Trophoblast cell (in vitro differentiated cells and primary cell): Measurements from ENCODE around the gene NNMT.

Source experiments
- DNase-seq, 2 donors: peaks; one replicate each; pipeline ENCODE4 v3.0.0-alpha.2; 2016
- H2AFZ ChIP-seq: 2 replicates; pipeline ENCODE4 v1.6.1; 2013; ENCODE audit warnings: low read length, moderate library complexity, mild to moderate bottlenecking; ENCODE audit not compliant: insufficient read depth, poor library complexity
- H2AK5ac ChIP-seq: 2 replicates; pipeline ENCODE4 v1.6.1; 2013; ENCODE audit warnings: mild to moderate bottlenecking, low read length
- H2BK120ac ChIP-seq: 2 replicates; pipeline ENCODE4 v1.6.1; 2013; ENCODE audit warnings: low read length, mild to moderate bottlenecking, moderate library complexity; ENCODE audit not compliant: insufficient read depth, poor library complexity
- H2BK12ac ChIP-seq: 2 replicates; pipeline ENCODE4 v1.6.1; 2013; ENCODE audit warnings: mild to moderate bottlenecking, low read length, moderate library complexity
- H2BK5ac ChIP-seq: 2 replicates; pipeline ENCODE4 v1.6.1; 2013; ENCODE audit warnings: low read length, low read depth, moderate library complexity, mild to moderate bottlenecking; ENCODE audit not compliant: poor library complexity
- H3K14ac ChIP-seq: 2 replicates; pipeline ENCODE4 v1.6.1; 2013; ENCODE audit warnings: mild to moderate bottlenecking, low read length
- H3K18ac ChIP-seq: 2 replicates; pipeline ENCODE4 v1.6.1; 2013; ENCODE audit warnings: mild to moderate bottlenecking, low read length
- H3K23ac ChIP-seq: 2 replicates; pipeline ENCODE4 v1.6.1; 2013; ENCODE audit warnings: low read length
- H3K27ac ChIP-seq: 2 replicates; pipeline ENCODE4 v1.5.1; 2013; ENCODE audit warnings: low read depth, mild to moderate bottlenecking, inconsistent platforms, low read length, moderate library complexity
- H3K27me3 ChIP-seq: 2 replicates; pipeline ENCODE4 v1.6.1; 2013; ENCODE audit warnings: inconsistent platforms, mild to moderate bottlenecking, low read length, moderate library complexity; ENCODE audit not compliant: insufficient read depth
- H3K36me3 ChIP-seq, 2 experiments: 1 replicate in 1 of 2; 2 replicates in 1 of 2; pipeline ENCODE4 v1.6.1; 2013; ENCODE audit warnings: low read length in 2 of 2, mild to moderate bottlenecking in 2 of 2, moderate library complexity in 1 of 2; ENCODE audit not compliant: insufficient read depth in 2 of 2, control insufficient read depth in 1 of 2
- H3K4ac ChIP-seq: 2 replicates; pipeline ENCODE4 v1.6.1; 2013; ENCODE audit warnings: low read depth, mild to moderate bottlenecking, low read length, moderate library complexity
- H3K4me1 ChIP-seq, 2 experiments: 1 replicate in 1 of 2; 2 replicates in 1 of 2; pipeline ENCODE4 v1.6.1; 2013; ENCODE audit warnings: low read length in 2 of 2, mild to moderate bottlenecking in 2 of 2, moderate library complexity in 1 of 2; ENCODE audit not compliant: insufficient read depth in 2 of 2, control insufficient read depth in 1 of 2
- H3K4me2 ChIP-seq: 2 replicates; pipeline ENCODE4 v1.6.1; 2013; ENCODE audit warnings: inconsistent platforms, mild to moderate bottlenecking, low read length, moderate library complexity
- H3K4me3 ChIP-seq: 2 replicates; pipeline ENCODE4 v1.5.1; 2013; ENCODE audit warnings: mild to moderate bottlenecking, low read depth, low read length, inconsistent platforms
- H3K79me1 ChIP-seq: one replicate; pipeline ENCODE4 v1.6.1; 2013; ENCODE audit warnings: low read length
- H3K79me2 ChIP-seq: 2 replicates; pipeline ENCODE4 v1.6.1; 2013; ENCODE audit warnings: low read length, mild to moderate bottlenecking; ENCODE audit not compliant: control insufficient read depth, insufficient read depth, poor library complexity
- H3K9ac ChIP-seq: 2 replicates; pipeline ENCODE4 v1.6.1; 2013; ENCODE audit warnings: mild to moderate bottlenecking, low read length
- H3K9me3 ChIP-seq: 2 replicates; pipeline ENCODE4 v1.6.1; 2013; ENCODE audit warnings: low read depth, mild to moderate bottlenecking, control low read depth, inconsistent platforms, low read length; ENCODE audit not compliant: insufficient read depth
- H4K12ac ChIP-seq: 2 replicates; pipeline ENCODE4 v1.6.1; 2013; ENCODE audit warnings: low read depth, mild to moderate bottlenecking, low read length, moderate library complexity
- H4K8ac ChIP-seq: 2 replicates; pipeline ENCODE4 v1.6.1; 2013; ENCODE audit warnings: low read depth, mild to moderate bottlenecking, low read length, moderate library complexity
- H4K91ac ChIP-seq: one replicate; pipeline ENCODE4 v1.6.1; 2013; ENCODE audit warnings: low read depth, mild to moderate bottlenecking, low read length, moderate library complexity
- WGBS: extraction: QIAGEN DNeasy Blood & Tissue Kit; methylation state at CpG from one replicate; pipeline ENCODE4 v1.1.7; 2013; ENCODE audit warnings: missing lambda C conversion rate; ENCODE audit not compliant: insufficient read length, insufficient coverage; ENCODE audit errors: extremely low coverage; 5-methylcytosine and 5-hydroxymethylcytosine counted together

The NNMT gene

DNA sequence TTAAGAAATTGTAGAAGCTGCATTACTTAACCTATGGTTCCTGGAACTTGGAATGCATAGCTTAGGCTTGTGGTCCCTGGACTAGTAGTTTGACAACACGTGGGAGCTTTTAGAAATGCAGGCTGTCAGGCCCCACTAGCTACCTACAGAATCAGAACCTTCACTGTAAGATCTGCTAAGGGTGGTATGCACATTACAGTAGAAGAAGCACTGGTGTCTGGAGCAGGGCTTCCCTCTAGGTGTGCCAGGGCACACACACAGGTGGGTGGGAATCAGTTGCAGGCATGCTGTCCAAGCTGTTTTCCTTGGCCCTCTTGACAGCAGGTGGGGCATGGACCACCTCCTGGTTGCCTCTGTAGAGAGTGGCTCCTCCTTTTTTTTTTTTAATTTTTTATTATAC lies 8.8 kb downstream of the NNMT start:
- Histone ChIP-seq H3K36me3 (no peaks in the 10 kb centered on the region), H4K12ac (no peak overlapping the region), H4K8ac (no peak overlapping the region), H3K4me3 (no peak overlapping the region), H2BK12ac (no peak overlapping the region), H3K79me2 (no peaks in the 10 kb centered on the region), H3K79me1 (peaks cover 1% of the 10 kb centered on the region), H2BK120ac (no peak overlapping the region), H3K9ac (no peak overlapping the region), H4K91ac (no peak overlapping the region), H3K18ac (peak overlapping the region; percentile 84), H3K27me3 (no peaks in the 10 kb centered on the region), H3K23ac (no peak overlapping the region), H3K4ac (no peak overlapping the region), H3K4me2 (no peak overlapping the region), H3K14ac (no peak overlapping the region), H2BK5ac (no peak overlapping the region), H3K4me1 (peaks cover 0 to 10% of the 10 kb centered on the region in 2 experiments), H3K9me3 (no peaks in the 10 kb centered on the region), H2AFZ (no peak overlapping the region), H2AK5ac (no peak overlapping the region), H3K27ac (no peak overlapping the region)
- DNase-seq: no peak
- no CpG with 5 or more reads among the region's 1 CpG for WGBS

DNA sequence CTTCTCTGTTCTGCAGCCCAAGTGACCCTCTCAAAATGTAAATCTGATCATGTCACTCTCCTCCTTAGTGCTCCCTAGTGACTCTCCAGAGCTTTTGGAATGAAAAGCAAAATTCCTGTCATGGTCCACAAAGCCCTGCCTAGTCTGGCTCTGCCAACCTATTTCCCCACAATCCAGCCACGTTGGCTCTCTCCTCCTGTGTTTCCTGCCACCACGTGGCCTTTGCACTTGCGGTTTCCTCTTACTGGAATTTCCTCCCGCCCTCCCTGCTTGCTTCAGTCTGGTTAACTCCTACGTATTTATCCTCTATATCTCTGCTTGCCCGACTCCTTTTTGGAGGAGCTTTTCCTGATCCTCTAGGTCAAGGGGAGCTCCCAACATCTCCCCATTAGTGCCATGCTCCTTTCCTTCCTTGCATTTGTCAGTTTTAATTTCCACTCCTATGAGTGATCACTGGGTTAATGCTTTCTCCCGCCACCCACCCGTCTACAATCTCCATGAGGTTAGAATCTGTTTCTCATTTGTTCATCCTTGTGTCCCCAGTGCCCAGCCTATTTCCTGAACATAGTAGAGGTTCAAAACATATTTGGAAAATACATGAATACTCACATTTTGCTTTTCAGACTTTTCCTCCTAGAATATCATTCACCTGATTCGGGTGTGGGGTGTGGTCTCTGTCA lies 11.5 kb downstream of the NNMT start:
- Histone ChIP-seq H3K4me2 (no peak overlapping the region), H3K4me3 (no peak overlapping the region)

DNA sequence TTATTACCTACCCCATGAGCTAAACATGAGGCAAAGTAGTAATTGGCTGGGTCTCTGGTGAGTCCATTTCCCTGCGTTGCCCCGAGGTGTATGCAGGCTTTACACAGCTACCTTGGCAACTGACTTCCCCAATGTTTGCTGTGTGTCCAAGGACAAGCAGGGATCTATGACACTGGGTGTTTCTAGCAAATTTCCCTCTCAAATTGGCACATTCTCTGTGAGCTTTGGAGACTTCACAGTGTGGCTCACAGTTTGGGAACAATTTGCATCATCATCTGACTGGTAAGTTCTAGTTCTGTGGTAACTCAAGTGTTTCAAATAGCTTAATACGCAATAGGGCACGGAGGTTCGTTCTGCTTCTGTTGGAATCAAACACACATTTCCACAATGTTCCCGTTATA lies 12.5 kb downstream of the NNMT start:
- H2BK120ac ChIP-seq: no peak overlapping the region
- H3K36me3 ChIP-seq: peaks cover 2 to 12% of the 10 kb centered on the region in 2 experiments
- peaks cover 2% of the 10 kb centered on the region for H3K9me3 ChIP-seq
- H3K23ac ChIP-seq: peak overlapping the region; percentile 2
- no peak overlapping the region for H3K27ac ChIP-seq
- peaks cover 0 to 10% of the 10 kb centered on the region in 2 experiments for H3K4me1 ChIP-seq
- H3K79me2 ChIP-seq: no peaks in the 10 kb centered on the region
- no peak overlapping the region for H2AFZ ChIP-seq
- H2BK5ac ChIP-seq: no peak overlapping the region
- H3K14ac ChIP-seq: no peak overlapping the region
- no CpG with 5 or more reads among the region's 6 CpGs for WGBS
- no peak for DNase-seq
- H4K91ac ChIP-seq: no peak overlapping the region
- no peak overlapping the region for H3K4me3 ChIP-seq
- H3K4ac ChIP-seq: no peak overlapping the region
- H2BK12ac ChIP-seq: no peak overlapping the region
- H3K27me3 ChIP-seq: no peaks in the 10 kb centered on the region
- H4K12ac ChIP-seq: no peak overlapping the region
- H4K8ac ChIP-seq: no peak overlapping the region
- no peak overlapping the region for H3K18ac ChIP-seq
- no peak overlapping the region for H3K9ac ChIP-seq
- H3K79me1 ChIP-seq: peaks cover 1% of the 10 kb centered on the region
- H2AK5ac ChIP-seq: no peak overlapping the region
- no peak overlapping the region for H3K4me2 ChIP-seq

More for the DNA sequence above, 11.5 kb downstream of the NNMT start:
- DNase-seq: no peak
- no peak overlapping the region for H2BK120ac ChIP-seq
- no peak overlapping the region for H3K14ac ChIP-seq
- no peak overlapping the region for H3K9ac ChIP-seq
- H2BK5ac ChIP-seq: no peak overlapping the region
- WGBS: no CpG with 5 or more reads among the region's 9 CpGs
- peaks cover 0 to 10% of the 10 kb centered on the region in 2 experiments for H3K4me1 ChIP-seq
- H3K9me3 ChIP-seq: peaks cover 2% of the 10 kb centered on the region
- no peak overlapping the region for H4K12ac ChIP-seq
- H3K4ac ChIP-seq: no peak overlapping the region
- H3K18ac ChIP-seq: no peak overlapping the region
- no peak overlapping the region for H3K23ac ChIP-seq
- H2BK12ac ChIP-seq: no peak overlapping the region
- H3K79me1 ChIP-seq: peaks cover 1% of the 10 kb centered on the region
- H4K8ac ChIP-seq: no peak overlapping the region
- no peak overlapping the region for H2AK5ac ChIP-seq
- no peak overlapping the region for H3K27ac ChIP-seq
- H4K91ac ChIP-seq: no peak overlapping the region
- no peak overlapping the region for H2AFZ ChIP-seq
- H3K27me3 ChIP-seq: no peaks in the 10 kb centered on the region
- peaks cover 2 to 11% of the 10 kb centered on the region in 2 experiments for H3K36me3 ChIP-seq
- no peaks in the 10 kb centered on the region for H3K79me2 ChIP-seq

DNA sequence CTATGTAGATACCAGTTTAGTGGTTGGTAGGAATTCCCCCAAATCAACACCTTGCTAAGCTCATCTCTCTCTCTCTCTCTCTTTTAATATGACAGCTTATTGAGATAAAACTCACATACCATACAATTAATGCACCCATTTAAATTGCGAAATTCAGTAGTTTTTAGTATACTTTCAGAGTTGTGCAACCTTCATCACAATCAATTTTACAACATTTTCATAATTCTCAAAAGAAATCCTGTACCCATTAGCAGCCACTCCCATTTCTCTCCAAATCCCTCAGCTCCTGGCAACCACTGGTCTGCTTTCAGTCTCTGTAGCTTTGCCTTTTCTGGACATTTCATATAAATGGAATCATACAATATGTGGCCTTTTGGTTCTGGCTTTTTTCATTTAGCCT lies 13.3 kb downstream of the NNMT start:
- H2BK12ac ChIP-seq: no peak overlapping the region
- H3K36me3 ChIP-seq: peaks cover 2 to 14% of the 10 kb centered on the region in 2 experiments
- WGBS: no CpG with 5 or more reads among the region's 1 CpG
- no peak overlapping the region for H2BK120ac ChIP-seq
- H4K91ac ChIP-seq: no peak overlapping the region
- H3K23ac ChIP-seq: no peak overlapping the region
- no peak overlapping the region for H3K4me3 ChIP-seq
- H3K18ac ChIP-seq: no peak overlapping the region
- peaks cover 2% of the 10 kb centered on the region for H3K9me3 ChIP-seq
- no peak overlapping the region for H2BK5ac ChIP-seq
- no peak overlapping the region for H4K12ac ChIP-seq
- no peak overlapping the region for H2AK5ac ChIP-seq
- H3K27ac ChIP-seq: no peak overlapping the region
- H2AFZ ChIP-seq: no peak overlapping the region
- no peak overlapping the region for H4K8ac ChIP-seq
- H3K27me3 ChIP-seq: no peaks in the 10 kb centered on the region
- H3K4ac ChIP-seq: no peak overlapping the region
- H3K9ac ChIP-seq: no peak overlapping the region
- H3K4me1 ChIP-seq: peaks cover 0 to 10% of the 10 kb centered on the region in 2 experiments
- H3K14ac ChIP-seq: no peak overlapping the region
- no peak overlapping the region for H3K4me2 ChIP-seq
- H3K79me1 ChIP-seq: peaks cover 1% of the 10 kb centered on the region
- DNase-seq: no peak
- no peaks in the 10 kb centered on the region for H3K79me2 ChIP-seq
